Endodermal cell (in vitro differentiated cells): Measurements from ENCODE around the gene CPED1. TPM values are rescaled to one million over a fixed set of nuclear protein-coding genes. Genes with fewer than 3 reads are reported as not detected.

Experiments used
- DNase-seq: peaks from one replicate; pipeline ENCODE4 v3.0.0-alpha.2; 2017
- H3K27ac ChIP-seq: 2 replicates; pipeline ENCODE4 v1.5.1; 2013; ENCODE audit warnings: mild to moderate bottlenecking, low read depth, low read length, moderate library complexity
- H3K27me3 ChIP-seq: 2 replicates; pipeline ENCODE4 v1.6.1; 2013; ENCODE audit warnings: mild to moderate bottlenecking, low read length, moderate library complexity; ENCODE audit not compliant: insufficient read depth, control insufficient read depth, poor library complexity, severe bottlenecking
- H3K36me3 ChIP-seq: 2 replicates; pipeline ENCODE4 v1.7.0; 2013; ENCODE audit warnings: mild to moderate bottlenecking, low read length, moderate library complexity; ENCODE audit not compliant: control insufficient read depth, insufficient read depth
- H3K4me1 ChIP-seq: one replicate; pipeline ENCODE4 v1.7.0; 2013; ENCODE audit warnings: low read length; ENCODE audit not compliant: control insufficient read depth, insufficient read depth
- H3K4me3 ChIP-seq: 2 replicates; pipeline ENCODE4 v1.5.1; 2013; ENCODE audit warnings: mild to moderate bottlenecking, low read length, moderate library complexity
- H3K9ac ChIP-seq: 2 replicates; pipeline ENCODE4 v1.6.1; 2013; ENCODE audit warnings: mild to moderate bottlenecking, low read length, moderate library complexity; ENCODE audit not compliant: poor library complexity, severe bottlenecking; ENCODE audit errors: extremely low read depth
- H3K9me3 ChIP-seq: 2 replicates; pipeline ENCODE4 v1.6.1; 2013; ENCODE audit warnings: mild to moderate bottlenecking, low read length, moderate library complexity; ENCODE audit not compliant: control insufficient read depth
- H3K27ac Mint-ChIP-seq: 2 replicates; pipeline ENCODE4 v1.8.0; 2020; ENCODE audit warnings: mixed read lengths
- H3K27me3 Mint-ChIP-seq: 2 replicates; pipeline ENCODE4 v1.8.0; 2021; ENCODE audit warnings: mild to moderate bottlenecking, mixed read lengths; ENCODE audit not compliant: insufficient read depth
- H3K36me3 Mint-ChIP-seq: 2 replicates; pipeline ENCODE4 v1.8.0; 2020; ENCODE audit warnings: low read depth, mixed read lengths
- H3K4me1 Mint-ChIP-seq: 2 replicates; pipeline ENCODE4 v1.8.0; 2020; ENCODE audit warnings: mixed read lengths
- H3K4me3 Mint-ChIP-seq: 2 replicates; pipeline ENCODE4 v1.8.0; 2020; ENCODE audit warnings: mild to moderate bottlenecking, moderate library complexity, mixed read lengths
- H3K9me3 Mint-ChIP-seq: 2 replicates; pipeline ENCODE4 v1.8.0; 2020; ENCODE audit warnings: mild to moderate bottlenecking, mixed read lengths
- WGBS, 2 experiments: methylation state at CpG; one replicate each; pipeline versions ENCODE4 v1.1.5 to v1.1.7; 2013; ENCODE audit warnings: missing lambda C conversion rate in 2 of 2, mixed read lengths in 1 of 2; ENCODE audit not compliant: insufficient coverage in 1 of 2, insufficient read length in 1 of 2; 5-methylcytosine and 5-hydroxymethylcytosine counted together
- total RNA-seq, 2 donors: library from RNA; stranded (reverse); fragmentation: NEBNext Ultra II Directional in 1 of 2; extraction: Animal tissue kit (Norgen Biotek cat#: 25700) in 1 of 2; gene quantifications; 2 replicates in 1 of 2; 3 replicates in 1 of 2; pipeline ENCODE4 v1.2.1, GENCODE V29; 2021
- TF ChIP-seq, protein P1 (sequence below): fragments of 200-600 bp; sonication (generic); conservative IDR thresholded peaks from 2 replicates; pipeline ENCODE4 v1.5.0; 2021; ENCODE audit warnings: antibody characterized with exemption, mild to moderate bottlenecking

CPED1 gene
- total RNA-seq, 2 donors from 2014 or later = 1.1 TPM; not detected in 1

DNA sequence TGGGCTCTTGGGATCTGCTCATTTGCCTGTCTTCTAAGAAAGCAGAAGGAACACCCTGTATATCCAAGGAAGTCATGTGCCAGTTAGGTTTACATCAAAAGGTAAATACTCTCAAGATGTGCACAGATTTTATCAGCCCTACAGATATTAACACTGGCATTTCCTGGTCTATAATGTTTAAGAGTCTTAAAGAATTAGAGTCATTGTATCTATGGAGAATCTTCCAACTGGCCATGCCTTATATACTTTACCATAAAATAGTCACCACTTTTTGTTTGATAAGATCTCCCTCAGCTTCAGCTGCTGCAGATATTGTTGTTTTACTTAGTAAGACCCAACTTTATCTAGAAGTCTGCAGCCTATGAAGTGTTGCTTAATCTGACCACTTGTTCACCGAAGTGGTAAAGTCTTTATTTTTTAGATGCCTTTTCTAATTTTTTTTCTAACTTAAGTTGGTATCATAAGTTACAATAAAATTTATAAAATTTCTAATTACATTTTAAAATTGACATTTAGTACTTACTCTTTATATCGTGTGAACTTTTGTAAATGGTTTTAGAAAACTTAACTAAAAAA is 58.5 kb downstream of the CPED1 start:
- Mint-ChIP-seq H3K27me3 (no peaks in the 10 kb centered on the region), H3K9me3 (peaks cover 2% of the 10 kb centered on the region), H3K36me3 (no peaks in the 10 kb centered on the region), H3K4me1 (peaks cover 15% of the 10 kb centered on the region), H3K4me3 (no peak overlapping the region), H3K27ac (no peak overlapping the region)
- Histone ChIP-seq H3K27ac (no peak overlapping the region), H3K4me3 (no peak overlapping the region), H3K36me3 (no peaks in the 10 kb centered on the region), H3K9ac (no peak overlapping the region), H3K4me1 (peaks cover 2% of the 10 kb centered on the region), H3K9me3 (no peaks in the 10 kb centered on the region), H3K27me3 (no peaks in the 10 kb centered on the region)
- 87% methylated on average over 2 of the region's 2 CpGs; no CpG with 5 or more reads in 1 of the 2 experiments for WGBS, 2 experiments
- TF ChIP-seq, protein P1, sequence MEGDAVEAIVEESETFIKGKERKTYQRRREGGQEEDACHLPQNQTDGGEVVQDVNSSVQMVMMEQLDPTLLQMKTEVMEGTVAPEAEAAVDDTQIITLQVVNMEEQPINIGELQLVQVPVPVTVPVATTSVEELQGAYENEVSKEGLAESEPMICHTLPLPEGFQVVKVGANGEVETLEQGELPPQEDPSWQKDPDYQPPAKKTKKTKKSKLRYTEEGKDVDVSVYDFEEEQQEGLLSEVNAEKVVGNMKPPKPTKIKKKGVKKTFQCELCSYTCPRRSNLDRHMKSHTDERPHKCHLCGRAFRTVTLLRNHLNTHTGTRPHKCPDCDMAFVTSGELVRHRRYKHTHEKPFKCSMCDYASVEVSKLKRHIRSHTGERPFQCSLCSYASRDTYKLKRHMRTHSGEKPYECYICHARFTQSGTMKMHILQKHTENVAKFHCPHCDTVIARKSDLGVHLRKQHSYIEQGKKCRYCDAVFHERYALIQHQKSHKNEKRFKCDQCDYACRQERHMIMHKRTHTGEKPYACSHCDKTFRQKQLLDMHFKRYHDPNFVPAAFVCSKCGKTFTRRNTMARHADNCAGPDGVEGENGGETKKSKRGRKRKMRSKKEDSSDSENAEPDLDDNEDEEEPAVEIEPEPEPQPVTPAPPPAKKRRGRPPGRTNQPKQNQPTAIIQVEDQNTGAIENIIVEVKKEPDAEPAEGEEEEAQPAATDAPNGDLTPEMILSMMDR = no peak
- DNase-seq = no peak

DNA sequence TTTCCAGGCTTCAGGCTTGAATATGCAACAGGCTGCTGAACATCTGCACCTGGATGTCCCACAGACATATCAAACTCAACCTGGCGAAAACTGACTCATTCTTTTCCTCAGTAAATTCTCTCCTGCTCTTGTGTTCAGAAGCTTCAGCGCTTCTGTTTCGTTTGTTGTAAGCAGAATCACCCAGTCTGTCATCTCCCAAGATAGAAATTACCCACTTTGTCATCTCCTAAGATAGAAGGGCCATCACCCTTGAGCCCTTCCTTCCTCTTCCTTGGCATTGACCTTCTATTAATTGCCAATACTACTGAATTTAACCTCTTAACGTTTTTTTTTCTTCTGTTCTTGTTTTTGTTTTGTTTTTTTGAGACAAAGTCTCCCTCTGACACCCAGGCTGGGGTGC is 59.7 kb downstream of the CPED1 start:
- peaks cover 2% of the 10 kb centered on the region for H3K4me1 ChIP-seq
- 58 to 67% methylated on average over 3 to 4 of the region's 4 CpGs for WGBS, 2 experiments
- peak overlapping the region; percentile 26 for H3K4me3 ChIP-seq
- H3K36me3 ChIP-seq = no peaks in the 10 kb centered on the region
- Mint-ChIP-seq H3K4me3 (no peak overlapping the region), H3K9me3 (peaks cover 2% of the 10 kb centered on the region), H3K36me3 (no peaks in the 10 kb centered on the region), H3K4me1 (peaks cover 15% of the 10 kb centered on the region), H3K27ac (no peak overlapping the region), H3K27me3 (no peaks in the 10 kb centered on the region)
- DNase-seq = no peak
- no peak overlapping the region for H3K27ac ChIP-seq
- H3K27me3 ChIP-seq = no peaks in the 10 kb centered on the region
- H3K9me3 ChIP-seq = no peaks in the 10 kb centered on the region
- no peak overlapping the region for H3K9ac ChIP-seq
- TF ChIP-seq, protein P1 = no peak

DNA sequence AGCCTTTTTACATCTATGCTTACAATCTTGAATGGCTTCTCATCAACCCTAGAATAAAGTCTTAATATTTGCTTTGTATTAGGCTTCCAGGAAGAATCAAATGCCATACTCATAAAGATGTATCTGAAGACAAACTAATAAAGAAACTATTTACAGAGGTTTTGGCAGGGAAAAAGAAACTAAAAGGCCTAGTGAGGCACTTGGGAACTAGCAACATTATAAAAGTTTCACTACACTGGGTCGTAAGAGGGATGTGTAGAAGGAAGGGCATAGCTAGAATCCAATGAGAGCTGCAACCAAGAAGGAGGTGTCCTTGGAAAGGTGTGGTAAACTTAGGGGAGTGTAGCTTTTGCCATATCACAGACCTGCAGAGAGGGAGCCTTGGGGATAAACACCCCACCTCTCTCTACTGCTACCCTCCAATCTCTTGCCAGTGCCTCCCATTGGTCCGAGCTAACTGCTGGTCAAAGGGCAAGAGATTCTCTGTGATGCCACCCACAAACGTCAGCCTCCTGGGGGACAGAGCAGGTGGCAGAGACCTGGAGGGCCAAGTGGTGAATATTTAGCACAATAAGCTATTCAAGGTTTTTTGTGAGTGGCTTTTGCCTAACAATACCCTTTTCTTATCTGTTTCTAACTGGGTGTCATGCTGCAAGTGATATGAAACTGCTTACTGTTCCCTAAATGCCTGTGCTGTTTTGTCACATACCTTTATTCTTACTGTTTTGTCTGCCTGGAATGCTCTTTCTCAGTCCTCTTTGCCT is 60.7 kb downstream of the CPED1 start:
- Mint-ChIP-seq H3K27me3 (no peaks in the 10 kb centered on the region), H3K36me3 (no peaks in the 10 kb centered on the region), H3K27ac (no peak overlapping the region), H3K4me3 (no peak overlapping the region), H3K4me1 (peaks cover 15% of the 10 kb centered on the region), H3K9me3 (peaks cover 2% of the 10 kb centered on the region)
- H3K4me3 ChIP-seq = no peak overlapping the region
- no peaks in the 10 kb centered on the region for H3K36me3 ChIP-seq
- peaks cover 2% of the 10 kb centered on the region for H3K4me1 ChIP-seq
- no peak overlapping the region for H3K27ac ChIP-seq
- TF ChIP-seq, protein P1 = no peak
- 64 to 80% methylated on average over 1 to 3 of the region's 3 CpGs for WGBS, 2 experiments
- no peak overlapping the region for H3K9ac ChIP-seq
- no peaks in the 10 kb centered on the region for H3K27me3 ChIP-seq
- H3K9me3 ChIP-seq = no peaks in the 10 kb centered on the region
- DNase-seq = peak; percentile 65
